IMR-90 (cell line): ENCODE measurements around the gene ARHGEF3. TPM values are rescaled to one million over a fixed set of nuclear protein-coding genes. Genes with fewer than 3 reads are reported as not detected.

Experiments
- ATAC-seq: fragments of 200-7000 bp; cut with Tn5 transposase; 2 replicates; pipeline ENCODE4 v1.9.1; 2020; ENCODE audit warnings: low read depth, mild to moderate bottlenecking, moderate library complexity
- BruUV-seq: library from RNA; stranded (reverse); fragments of 400-500 nt; replicated peaks from 2 replicates; lab custom pipeline; 2021; lab: Mats Ljungman, UMichigan
- CTCF ChIA-PET: fragments of 300-600 bp; formaldehyde crosslinking; extraction: SDS; loops from one replicate; lab custom pipeline; 2021; ENCODE audit warnings: antibody characterized with exemption; lab: Yijun Ruan, JAX
- POLR2A ChIA-PET: fragments of 300-600 bp; sonication (Branson Sonifier 250); formaldehyde crosslinking; loops from one replicate; lab custom pipeline; 2022; ENCODE audit warnings: antibody characterized with exemption; ENCODE audit not compliant: unreplicated experiment; lab: Charles Lee
- DNase-seq: peaks from one replicate; pipeline ENCODE4 v3.0.0; 2013
- H2AFZ ChIP-seq: replicated peaks from 2 replicates; pipeline ENCODE3; 2013; ENCODE audit warnings: low read length, mild to moderate bottlenecking; ENCODE audit not compliant: poor library complexity
- H2AK5ac ChIP-seq: 2 replicates; pipeline ENCODE4 v1.6.1; 2013; ENCODE audit warnings: low read depth, low read length, inconsistent platforms
- H2AK9ac ChIP-seq: replicated peaks from 2 replicates; pipeline ENCODE3; 2013; ENCODE audit warnings: mild to moderate bottlenecking, low read depth, low read length, moderate library complexity; ENCODE audit not compliant: poor library complexity
- H2BK120ac ChIP-seq: 2 replicates; pipeline ENCODE4 v1.6.1; 2013; ENCODE audit warnings: low read depth, low read length, inconsistent platforms
- H2BK15ac ChIP-seq: 3 replicates; pipeline ENCODE4 v1.6.1; 2013; ENCODE audit warnings: low read depth, low read length, inconsistent platforms
- H2BK20ac ChIP-seq: 2 replicates; pipeline ENCODE4 v1.6.1; 2013; ENCODE audit warnings: low read depth, mild to moderate bottlenecking, inconsistent platforms, low read length, moderate library complexity
- H2BK5ac ChIP-seq: 2 replicates; pipeline ENCODE4 v1.6.1; 2013; ENCODE audit warnings: mild to moderate bottlenecking, low read depth, low read length, inconsistent platforms; ENCODE audit not compliant: poor library complexity, severe bottlenecking
- H3K14ac ChIP-seq: replicated peaks from 2 replicates; pipeline ENCODE4 v1.6.1; 2013; ENCODE audit warnings: low read depth, low read length, inconsistent platforms
- H3K18ac ChIP-seq: 2 replicates; pipeline ENCODE4 v1.6.1; 2013; ENCODE audit warnings: low read depth, low read length, control low read depth
- H3K23ac ChIP-seq: 2 replicates; pipeline ENCODE4 v1.6.1; 2013; ENCODE audit warnings: low read depth, low read length, inconsistent platforms
- H3K27ac ChIP-seq: 2 replicates; pipeline ENCODE4 v1.5.1; 2013; ENCODE audit warnings: mild to moderate bottlenecking, control low read depth, low read length; ENCODE audit not compliant: insufficient read depth
- H3K27me3 ChIP-seq: 2 replicates; pipeline ENCODE4 v1.6.1; 2013; ENCODE audit warnings: low read length; ENCODE audit not compliant: control insufficient read depth, insufficient read depth
- H3K36me3 ChIP-seq: 2 replicates; pipeline ENCODE4 v1.6.1; 2013; ENCODE audit warnings: low read length, mixed read lengths; ENCODE audit not compliant: control insufficient read depth, insufficient read depth
- H3K4ac ChIP-seq: 2 replicates; pipeline ENCODE4 v1.6.1; 2013; ENCODE audit warnings: low read depth, low read length, inconsistent platforms
- H3K4me1 ChIP-seq: 2 replicates; pipeline ENCODE4 v1.6.1; 2013; ENCODE audit warnings: low read length, mixed read lengths; ENCODE audit not compliant: control insufficient read depth, insufficient read depth
- H3K4me2 ChIP-seq: 2 replicates; pipeline ENCODE4 v1.6.1; 2013; ENCODE audit warnings: low read depth, mild to moderate bottlenecking, control low read depth, low read length, moderate library complexity
- H3K4me3 ChIP-seq: 2 replicates; pipeline ENCODE4 v1.5.1; 2013; ENCODE audit warnings: low read depth, mild to moderate bottlenecking, control low read depth, low read length, moderate library complexity; ENCODE audit not compliant: insufficient read depth
- H3K56ac ChIP-seq: 2 replicates; pipeline ENCODE4 v1.6.1; 2013; ENCODE audit warnings: low read length, inconsistent platforms; ENCODE audit not compliant: insufficient read depth; ENCODE audit errors: extremely low read depth
- H3K79me1 ChIP-seq, 2 experiments: 2 replicates each; pipeline ENCODE4 v1.6.1; 2013; ENCODE audit warnings: low read length in 2 of 2, inconsistent platforms in 1 of 2, low read depth in 1 of 2
- H3K9ac ChIP-seq: 2 replicates; pipeline ENCODE4 v1.6.1; 2013; ENCODE audit warnings: low read depth, low read length, control low read depth
- H3K9me1 ChIP-seq: 2 replicates; pipeline ENCODE4 v1.6.1; 2013; ENCODE audit warnings: low read length, inconsistent platforms; ENCODE audit not compliant: insufficient read depth
- H3K9me3 ChIP-seq: 2 replicates; pipeline ENCODE4 v1.6.1; 2013; ENCODE audit warnings: low read length; ENCODE audit not compliant: control insufficient read depth, insufficient read depth
- H4K20me1 ChIP-seq: 2 replicates; pipeline ENCODE4 v1.6.1; 2013; ENCODE audit warnings: low read length, inconsistent platforms; ENCODE audit not compliant: insufficient read depth
- H4K5ac ChIP-seq: 2 replicates; pipeline ENCODE4 v1.6.1; 2013; ENCODE audit warnings: mild to moderate bottlenecking, low read depth, low read length, control low read depth
- H4K8ac ChIP-seq, 2 experiments: 2 replicates each; pipeline ENCODE4 v1.6.1; 2013; ENCODE audit warnings: low read depth in 2 of 2, low read length in 2 of 2, control low read depth in 1 of 2, inconsistent platforms in 1 of 2
- H4K91ac ChIP-seq: 2 replicates; pipeline ENCODE4 v1.6.1; 2013; ENCODE audit warnings: low read depth, low read length, inconsistent platforms; ENCODE audit not compliant: insufficient read depth
- CHD1 ChIP-seq: IDR thresholded peaks from 2 replicates; pipeline ENCODE4 v1.6.1; 2012; ENCODE audit warnings: low read depth, low read length, improper control_type of control experiment
- NFE2L2 ChIP-seq: fragments of 150-350 bp; IDR thresholded peaks from 2 replicates; pipeline ENCODE4 v1.6.1; 2016; ENCODE audit warnings: low read depth, mild to moderate bottlenecking, low read length
- WGBS, 2 experiments: methylation state at CpG; one replicate each; pipeline versions ENCODE4 v1.1.5 to v1.1.7; 2013; ENCODE audit warnings: missing lambda C conversion rate in 2 of 2; ENCODE audit not compliant: insufficient read length in 1 of 2; ENCODE audit errors: extremely low coverage in 2 of 2; 5-methylcytosine and 5-hydroxymethylcytosine counted together
- dilution Hi-C: fragments of 300-500 bp; cut with HindIII; formaldehyde crosslinking; loops from one replicate; pipeline ENCODE4 v1.14.3; 2018; ENCODE audit warnings: low sequenced_read_pairs; ENCODE audit not compliant: unreplicated experiment
- in situ Hi-C: fragments of 300-500 bp; cut with MboI; formaldehyde crosslinking; loops from 3 replicates; pipeline ENCODE4 v1.14.3; 2019; ENCODE audit warnings: low sequenced_read_pairs, inconsistent platforms, mixed read lengths
- intact Hi-C: fragments of 100-400 bp; cut with micrococcal nuclease; formaldehyde crosslinking; loops from 2 replicates; pipeline ENCODE4 v1.10.0; 2022
- polyA plus RNA-seq, 3 experiments: library from polyadenylated mRNA; depleted of rRNA; stranded (reverse); fragments of >200 nt; gene quantifications; 2 replicates each; pipeline ENCODE4 v1.2.3, GENCODE V29; 2012; ENCODE audit warnings: low replicate concordance in 1 of 3
- total RNA-seq: library from RNA; depleted of rRNA; stranded (reverse); fragments of >200 nt; gene quantifications from 2 replicates; pipeline ENCODE4 v1.2.3, GENCODE V29; 2012

Gene ARHGEF3
- total and polyA plus RNA-seq, 2 of the 4 experiments (the other 2 are of a cell fraction), result 2.1 to 2.3 TPM

DNA sequence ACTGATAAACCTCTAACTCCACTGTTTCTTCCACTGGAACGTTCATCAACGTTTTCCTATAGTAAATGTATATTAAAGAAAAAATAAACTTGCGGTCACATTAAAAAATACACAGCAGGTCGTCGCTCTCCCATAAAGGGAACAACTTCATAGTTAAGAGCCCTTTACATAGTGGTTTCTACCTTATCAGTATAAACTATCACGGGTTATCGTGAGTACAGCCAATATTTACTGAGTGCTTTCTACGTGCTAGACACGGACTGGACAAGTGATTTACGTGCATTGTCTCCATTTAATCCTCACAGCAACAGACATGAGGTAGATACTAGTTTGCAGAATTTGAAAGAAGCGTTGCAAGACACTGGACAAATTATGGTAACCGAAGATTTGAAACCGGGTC is 117.7 kb downstream of the ARHGEF3 start:
- no peaks in the 10 kb centered on the region; the same call in 1 of the 2 replicates for H4K20me1 ChIP-seq
- H2AK9ac ChIP-seq, result no peak overlapping the region
- H3K4me3 ChIP-seq, result no peak overlapping the region
- 95% methylated on average over 2 of the region's 13 CpGs; no CpG with 5 or more reads in 1 of the 2 experiments for WGBS, 2 experiments
- no peak overlapping the region for H2AK5ac ChIP-seq
- H3K9me1 ChIP-seq, result no peaks in the 10 kb centered on the region
- H3K4ac ChIP-seq, result no peak overlapping the region
- H3K9me3 ChIP-seq, result peaks cover 7% of the 10 kb centered on the region
- dilution Hi-C loops (no loop called here), intact Hi-C loops (no loop called here), in situ Hi-C loops (no loop called here)
- H2BK15ac ChIP-seq, result no peak overlapping the region
- peaks cover 15 to 26% of the 10 kb centered on the region in 2 experiments for H3K79me1 ChIP-seq
- no peak overlapping the region for H4K5ac ChIP-seq
- no peak overlapping the region for H4K91ac ChIP-seq
- no peak overlapping the region for H3K14ac ChIP-seq
- no peaks in the 10 kb centered on the region for H3K4me1 ChIP-seq
- POLR2A ChIA-PET, result no interaction called here
- no peak overlapping the region for H2BK120ac ChIP-seq
- no peak for DNase-seq
- H3K23ac ChIP-seq, result no peak overlapping the region
- CTCF ChIA-PET, result no interaction called here
- no peak overlapping the region for H3K4me2 ChIP-seq
- TF ChIP-seq NFE2L2, result no peak
- TF ChIP-seq CHD1, result no peak
- H4K8ac ChIP-seq, result no peak overlapping the region
- no peak overlapping the region for H3K18ac ChIP-seq
- ATAC-seq, result no peak
- no peaks in the 10 kb centered on the region for H3K27me3 ChIP-seq
- no peaks in the 10 kb centered on the region for H3K36me3 ChIP-seq
- no peak overlapping the region for H3K27ac ChIP-seq
- H2BK20ac ChIP-seq, result no peak overlapping the region
- H2AFZ ChIP-seq, result no peak overlapping the region
- no peak overlapping the region for H3K56ac ChIP-seq
- no peak overlapping the region for H2BK5ac ChIP-seq
- H3K9ac ChIP-seq, result no peak overlapping the region
- BruUV-seq, result no TSS peak
